ENCODE results near the gene MAGI2.

DNA sequence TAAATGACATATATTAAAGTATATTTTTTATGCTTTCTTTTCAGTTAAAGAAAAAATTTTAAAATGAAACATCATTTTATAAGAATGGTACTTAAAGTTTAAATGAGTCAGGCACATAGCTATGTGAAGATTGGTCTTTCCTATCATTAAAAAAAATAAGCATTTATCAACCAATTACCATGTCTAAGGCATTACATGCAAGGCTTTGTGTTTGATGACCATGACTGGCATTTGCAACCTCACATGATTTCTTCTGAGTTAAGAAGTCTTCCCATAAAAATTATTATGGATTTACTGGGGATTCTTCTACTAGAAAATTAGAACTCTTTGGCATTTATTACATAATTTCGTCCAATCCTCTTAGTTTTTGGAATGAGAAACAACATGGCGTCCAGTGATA is 776.1 kb downstream of the MAGI2 start:
- TF ChIP-seq, protein P1, sequence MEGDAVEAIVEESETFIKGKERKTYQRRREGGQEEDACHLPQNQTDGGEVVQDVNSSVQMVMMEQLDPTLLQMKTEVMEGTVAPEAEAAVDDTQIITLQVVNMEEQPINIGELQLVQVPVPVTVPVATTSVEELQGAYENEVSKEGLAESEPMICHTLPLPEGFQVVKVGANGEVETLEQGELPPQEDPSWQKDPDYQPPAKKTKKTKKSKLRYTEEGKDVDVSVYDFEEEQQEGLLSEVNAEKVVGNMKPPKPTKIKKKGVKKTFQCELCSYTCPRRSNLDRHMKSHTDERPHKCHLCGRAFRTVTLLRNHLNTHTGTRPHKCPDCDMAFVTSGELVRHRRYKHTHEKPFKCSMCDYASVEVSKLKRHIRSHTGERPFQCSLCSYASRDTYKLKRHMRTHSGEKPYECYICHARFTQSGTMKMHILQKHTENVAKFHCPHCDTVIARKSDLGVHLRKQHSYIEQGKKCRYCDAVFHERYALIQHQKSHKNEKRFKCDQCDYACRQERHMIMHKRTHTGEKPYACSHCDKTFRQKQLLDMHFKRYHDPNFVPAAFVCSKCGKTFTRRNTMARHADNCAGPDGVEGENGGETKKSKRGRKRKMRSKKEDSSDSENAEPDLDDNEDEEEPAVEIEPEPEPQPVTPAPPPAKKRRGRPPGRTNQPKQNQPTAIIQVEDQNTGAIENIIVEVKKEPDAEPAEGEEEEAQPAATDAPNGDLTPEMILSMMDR (IDR thresholded peaks at IDR 0.05): no peak
- TF ChIP-seq POLR2A (IDR thresholded peaks at IDR 0.05): no peak

Measured in esophagus squamous epithelium (tissue), 4 donors.